ENCODE results near the gene GSTM2. TPM values are rescaled to one million over a fixed set of nuclear protein-coding genes. Genes with fewer than 3 reads are reported as not detected.

Gene GSTM2
- total RNA-seq, 2 experiments from 2014 or later: 0.38 to 0.76 TPM

- H3K9me3 ChIP-seq (ENCODE audit: low read length): no peaks in the 10 kb centered on the region
- H3K79me2 ChIP-seq (ENCODE audit: insufficient read depth, low read depth, low read length): no peaks in the 10 kb centered on the region
- no peak overlapping the region for H2AFZ ChIP-seq (ENCODE audit: low read length)
- BruUV-seq (replicated peaks): no TSS peak
- ChIA-PET POLR2A (interaction anchor here (0.5 to 2.0 kb wide), 9 partner anchors 9 to 1219 kb away, joined by 3 to 8 read pairs (median 3); partner anchors contain the start of gene GPR61), CTCF (ENCODE audit: unreplicated experiment) (interaction anchor here (0.6 to 2.7 kb wide), 16 partner anchors 9 to 344 kb away, joined by 3 to 20 read pairs (median 5); partner anchors contain the start of genes AHCYL1, AMPD2, GNAI3 and GNAT2)
- TF ChIP-seq CTCF (conservative IDR thresholded peaks at IDR 0.05; ENCODE audit: low read length): peak; percentile 88
- TF ChIP-seq EZH2phosphoT487 (IDR thresholded peaks at IDR 0.05; ENCODE audit: borderline replicate concordance, low read depth, low read length): no peak
- no peak overlapping the region for H3K4me2 ChIP-seq (ENCODE audit: low read length)
- no peaks in the 10 kb centered on the region for H3K36me3 ChIP-seq (ENCODE audit: insufficient read depth, low read length)
- H3K4me3 ChIP-seq (ENCODE audit: low read depth, low read length, poor library complexity, severe bottlenecking): no peak overlapping the region
- intact Hi-C loops (cut with micrococcal nuclease; ENCODE audit: unreplicated experiment): loop anchor here (5.0 kb wide), 2 partner anchors 132 to 342 kb away; partner anchors contain the start of gene AHCYL1
- H3K9me2 ChIP-seq (ENCODE audit: insufficient read depth, low read length): no peaks in the 10 kb centered on the region
- peaks cover 2% of the 10 kb centered on the region for H3K4me1 ChIP-seq (ENCODE audit: insufficient read depth, low read length, poor library complexity, severe bottlenecking)
- no peaks in the 10 kb centered on the region for H4K20me1 ChIP-seq (ENCODE audit: insufficient read depth, low read length)
- H3K27ac ChIP-seq (ENCODE audit: low read depth, low read length, poor library complexity, severe bottlenecking): no peak overlapping the region
- peak; percentile 77 for DNase-seq (ENCODE audit: low spot score)
These were observed 27.5 kb upstream of the GSTM2 start for GRCh38 chr1:109640285-109640865.

DNA sequence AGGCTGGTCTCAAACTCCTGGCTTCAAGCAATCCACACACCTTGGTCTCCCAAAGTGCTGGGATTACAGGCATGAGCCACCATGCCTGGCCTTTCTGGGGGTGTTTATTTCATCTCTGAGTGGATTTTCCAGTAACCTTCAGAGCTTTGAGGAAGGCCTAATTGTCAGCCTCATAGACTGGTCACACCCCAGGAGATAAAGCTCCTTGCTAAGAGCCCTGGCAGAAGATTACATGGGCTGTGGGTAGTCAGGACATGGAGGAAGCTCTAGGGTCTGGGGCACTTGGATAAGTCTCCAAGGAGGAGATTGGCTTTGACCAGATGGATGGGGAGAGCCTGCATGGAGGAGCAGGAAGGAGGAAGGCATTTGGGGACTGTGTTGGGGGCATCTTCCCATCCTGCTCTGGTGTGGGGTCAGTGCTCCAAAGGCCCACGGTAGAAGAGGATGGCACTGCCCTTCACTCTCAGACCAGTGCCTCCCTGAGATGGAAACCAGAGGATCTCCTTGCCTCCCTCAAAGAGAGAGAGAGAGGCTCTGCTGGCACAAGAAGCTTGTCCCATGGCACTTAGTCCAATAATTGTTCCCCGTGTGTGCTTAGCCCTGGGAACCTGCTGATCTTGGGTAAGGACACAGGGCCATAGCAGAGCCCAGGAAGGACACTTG is 26.6 kb upstream of the GSTM2 start:
- Histone ChIP-seq H3K4me1 (ENCODE audit: insufficient read depth, low read length, poor library complexity, severe bottlenecking) (no peaks in the 10 kb centered on the region), H3K4me3 (ENCODE audit: low read depth, low read length, poor library complexity, severe bottlenecking) (no peak overlapping the region), H3K36me3 (ENCODE audit: insufficient read depth, low read length) (no peaks in the 10 kb centered on the region), H3K27ac (ENCODE audit: low read depth, low read length, poor library complexity, severe bottlenecking) (no peak overlapping the region), H3K9me2 (ENCODE audit: insufficient read depth, low read length) (no peaks in the 10 kb centered on the region), H3K4me2 (ENCODE audit: low read length) (no peak overlapping the region), H3K9me3 (ENCODE audit: low read length) (no peaks in the 10 kb centered on the region), H3K79me2 (ENCODE audit: insufficient read depth, low read depth, low read length) (no peaks in the 10 kb centered on the region), H4K20me1 (ENCODE audit: insufficient read depth, low read length) (no peaks in the 10 kb centered on the region), H2AFZ (ENCODE audit: low read length) (no peak overlapping the region)
- ChIA-PET POLR2A (interaction anchor here (2.0 kb wide), 1 partner anchor 101 kb away, joined by 5 read pairs; the partner anchor contains the start of gene GPR61), CTCF (ENCODE audit: unreplicated experiment) (interaction anchor here (1.2 to 2.7 kb wide), 8 partner anchors 8 to 343 kb away, joined by 3 to 20 read pairs (median 8); partner anchors contain the start of genes AHCYL1, AMPD2, GNAI3 and GNAT2)
- BruUV-seq (replicated peaks): no TSS peak
- TF ChIP-seq CTCF (conservative IDR thresholded peaks at IDR 0.05; ENCODE audit: low read length) (no peak), EZH2phosphoT487 (IDR thresholded peaks at IDR 0.05; ENCODE audit: borderline replicate concordance, low read depth, low read length) (no peak)
- no peak for DNase-seq (ENCODE audit: low spot score)
- intact Hi-C loops (cut with micrococcal nuclease; ENCODE audit: unreplicated experiment): loop anchor here (5.0 kb wide), 2 partner anchors 131 to 341 kb away; partner anchors contain the start of gene AHCYL1
